HG03460 (cell line): ENCODE measurements around the gene OTUD1.

Source experiments
- ATAC-seq: cut with Tn5 transposase; IDR thresholded peaks from one replicate; pipeline ENCODE4 v1.9.1; 2021; ENCODE audit not compliant: unreplicated experiment

OTUD1 gene

GRCh38 chr10:23419655-23420329 lies 19.1 kb upstream of the OTUD1 start:
- no peak for ATAC-seq

GRCh38 chr10:23421397-23421796 lies 17.5 kb upstream of the OTUD1 start:
- ATAC-seq, result no peak

GRCh38 chr10:23422003-23422411 lies 16.9 kb upstream of the OTUD1 start:
- no peak for ATAC-seq

- ATAC-seq, result no peak
Observed at GRCh38 chr10:23432166-23432565, 6.7 kb upstream of the OTUD1 start.

GRCh38 chr10:23432639-23433038 lies 6.2 kb upstream of the OTUD1 start:
- ATAC-seq, result no peak

GRCh38 chr10:23433701-23434100 lies 5.2 kb upstream of the OTUD1 start:
- ATAC-seq, result no peak

- no peak for ATAC-seq
Observed at GRCh38 chr10:23435378-23435777, 3.5 kb upstream of the OTUD1 start.

GRCh38 chr10:23436983-23437382 lies 1.9 kb upstream of the OTUD1 start:
- no peak for ATAC-seq

GRCh38 chr10:23437963-23438546 lies 820 bp upstream of the OTUD1 start:
- ATAC-seq, result no peak

- ATAC-seq, result peak; percentile 12
Observed at GRCh38 chr10:23439452-23439960, 631 bp downstream of the OTUD1 start.

- ATAC-seq, result peak; percentile 17
Observed at GRCh38 chr10:23439961-23440889, 1.4 kb downstream of the OTUD1 start.

- no peak for ATAC-seq
Observed at GRCh38 chr10:23441251-23441650, 2.4 kb downstream of the OTUD1 start.

- ATAC-seq, result no peak
Observed at GRCh38 chr10:23442936-23443335, 4.1 kb downstream of the OTUD1 start.

- ATAC-seq, result no peak
Observed at GRCh38 chr10:23445591-23445990, 6.7 kb downstream of the OTUD1 start.

GRCh38 chr10:23448323-23448722 lies 9.4 kb downstream of the OTUD1 start:
- ATAC-seq, result no peak

- peak; percentile 90 for ATAC-seq
Observed at GRCh38 chr10:23448802-23449570, 10.1 kb downstream of the OTUD1 start.

GRCh38 chr10:23452033-23452655 lies 13.3 kb downstream of the OTUD1 start:
- no peak for ATAC-seq

GRCh38 chr10:23453465-23453864 lies 14.6 kb downstream of the OTUD1 start:
- ATAC-seq, result no peak

GRCh38 chr10:23457632-23458417 lies 18.9 kb downstream of the OTUD1 start:
- ATAC-seq, result no peak
